GM12878 (cell line): ENCODE data around the gene SHOC2. TPM values are rescaled to one million over a fixed set of nuclear protein-coding genes. Genes with fewer than 3 reads are reported as not detected.

ENCODE experiments used
- ATAC-seq: fragments of 200-7000 bp; cut with Tn5 transposase; 3 replicates; pipeline ENCODE4 v1.9.1; 2020; ENCODE audit warnings: mild to moderate bottlenecking, moderate library complexity
- BruUV-seq: library from RNA; stranded (reverse); fragments of 400-500 nt; replicated peaks from 2 replicates; lab custom pipeline; 2021; lab: Mats Ljungman, UMichigan
- CTCF ChIA-PET: fragments of 300-600 bp; sonication (Branson Sonifier 250); formaldehyde crosslinking; extraction: SDS; loops from one replicate; lab custom pipeline; 2021; ENCODE audit warnings: inconsistent platforms; lab: Yijun Ruan, JAX
- POLR2A ChIA-PET: fragments of 350-600 bp; formaldehyde crosslinking; extraction: SDS; loops from one replicate; lab custom pipeline; 2021; ENCODE audit warnings: inconsistent platforms; lab: Charles Lee
- RAD21 ChIA-PET: fragments of 300-600 bp; sonication (Branson Sonifier 250); formaldehyde crosslinking; loops from one replicate; lab custom pipeline; 2023; ENCODE audit warnings: antibody characterized with exemption; ENCODE audit not compliant: unreplicated experiment; lab: Charles Lee
- SMC1A ChIA-PET: fragments of 300-600 bp; sonication (Branson Sonifier 250); formaldehyde crosslinking; loops from one replicate; lab custom pipeline; 2023; ENCODE audit not compliant: unreplicated experiment, uncharacterized antibody; lab: Charles Lee
- DNase-seq: peaks from one replicate; pipeline ENCODE4 v3.0.0-alpha.2; 2011; ENCODE audit warnings: low read depth, low spot score
- FAIRE-seq: peaks from 3 replicates; lab custom pipeline; 2011; peaks lifted over from hg19 to GRCh38; lab: Jason Lieb, UNC
- H2AFZ ChIP-seq: 2 replicates; pipeline ENCODE4 v1.6.0; 2011; ENCODE audit warnings: low read depth, low read length, control low read depth; ENCODE audit not compliant: control insufficient read depth
- H3K27ac ChIP-seq: 2 replicates; pipeline ENCODE4 v1.5.1; 2011; ENCODE audit warnings: control low read depth; ENCODE audit not compliant: control insufficient read depth, insufficient read depth
- H3K27me3 ChIP-seq, 2 experiments: replicated peaks in 1 of 2; 2 replicates each; pipeline versions ENCODE4 v1.6.0 to v1.6.1; 2011; ENCODE audit warnings: low read length in 1 of 2; ENCODE audit not compliant: control insufficient read depth in 2 of 2, insufficient read depth in 2 of 2
- H3K36me3 ChIP-seq, 2 experiments: 2 replicates each; pipeline ENCODE4 v1.5.1; 2011; ENCODE audit warnings: low read length in 1 of 2; ENCODE audit not compliant: control insufficient read depth in 2 of 2, insufficient read depth in 2 of 2
- H3K4me1 ChIP-seq: 2 replicates; pipeline ENCODE4 v1.6.1; 2011; ENCODE audit warnings: mild to moderate bottlenecking, low read length, moderate library complexity, mixed read lengths; ENCODE audit not compliant: control insufficient read depth, insufficient read depth
- H3K4me2 ChIP-seq: 2 replicates; pipeline ENCODE4 v1.6.0; 2011; ENCODE audit warnings: control low read depth; ENCODE audit not compliant: control insufficient read depth, insufficient read depth
- H3K4me3 ChIP-seq: fragments of 200-600 bp; sonication (generic); 2 replicates; pipeline ENCODE4 v1.5.1; 2016
- H3K79me2 ChIP-seq: 2 replicates; pipeline ENCODE4 v1.6.0; 2011; ENCODE audit warnings: low read length; ENCODE audit not compliant: control insufficient read depth, insufficient read depth
- H3K9ac ChIP-seq: 2 replicates; pipeline ENCODE4 v1.8.0; 2011; ENCODE audit warnings: low read length, control low read depth, mixed read lengths; ENCODE audit not compliant: control insufficient read depth, insufficient read depth
- H3K9me3 ChIP-seq: replicated peaks from 3 replicates; pipeline ENCODE4 v1.5.1; 2011; ENCODE audit warnings: mild to moderate bottlenecking, low read length; ENCODE audit not compliant: control insufficient read depth, insufficient read depth
- H4K20me1 ChIP-seq: 2 replicates; pipeline ENCODE4 v1.6.0; 2011; ENCODE audit not compliant: control insufficient read depth, insufficient read depth
- BACH1 ChIP-seq: fragments of 450-650 bp; IDR thresholded peaks from 2 replicates; pipeline ENCODE4 v1.6.1; 2017; ENCODE audit warnings: mild to moderate bottlenecking, borderline replicate concordance
- CBFB ChIP-seq: IDR thresholded peaks from 2 replicates; pipeline ENCODE4 v1.6.1; 2016; ENCODE audit warnings: antibody characterized with exemption, low read depth
- CBX3 ChIP-seq: fragments of 200-600 bp; sonication (generic); IDR thresholded peaks from 2 replicates; pipeline ENCODE4 v1.6.1; 2016; ENCODE audit warnings: low read depth, borderline replicate concordance
- FOS ChIP-seq: IDR thresholded peaks from 3 replicates; pipeline ENCODE4 v1.6.1; 2011; ENCODE audit warnings: borderline replicate concordance; ENCODE audit not compliant: insufficient read length; ENCODE audit errors: extremely low read depth
- MEF2B ChIP-seq: fragments of 450-650 bp; IDR thresholded peaks from 2 replicates; pipeline ENCODE4 v1.6.1; 2018; ENCODE audit warnings: mild to moderate bottlenecking, moderate library complexity; ENCODE audit not compliant: partially characterized antibody, poor library complexity, severe bottlenecking
- NFIC ChIP-seq: IDR thresholded peaks from 2 replicates; pipeline ENCODE4 v1.6.1; 2012; ENCODE audit warnings: low read depth, mild to moderate bottlenecking, inconsistent platforms, low read length, moderate library complexity
- NR2C1 ChIP-seq: fragments of 450-650 bp; IDR thresholded peaks from 2 replicates; pipeline ENCODE4 v1.6.1; 2017; ENCODE audit warnings: antibody characterized with exemption, mild to moderate bottlenecking, moderate library complexity
- ZNF622 ChIP-seq: fragments of 450-650 bp; IDR thresholded peaks from 2 replicates; pipeline ENCODE4 v1.6.1; 2017; ENCODE audit warnings: mild to moderate bottlenecking, inconsistent platforms
- WGBS: methylation state at CpG from one replicate; pipeline ENCODE4 v1.1.6; 2016; ENCODE audit warnings: low lambda C conversion rate; ENCODE audit not compliant: insufficient replicate concordance, insufficient coverage; ENCODE audit errors: missing lambda C conversion rate; 5-methylcytosine and 5-hydroxymethylcytosine counted together
- in situ Hi-C: fragments of 300-500 bp; cut with MboI; formaldehyde crosslinking; loops from 9 replicates; pipeline ENCODE4 v1.14.3; 2018; ENCODE audit warnings: mixed read lengths
- intact Hi-C: fragments of 100-400 bp; cut with micrococcal nuclease; formaldehyde crosslinking; loops from one replicate; pipeline ENCODE4 v1.14.2; 2022; ENCODE audit not compliant: unreplicated experiment
- polyA plus RNA-seq, 11 experiments: library from polyadenylated mRNA; depleted of rRNA in 4 of 11; unstranded in 6 of 11; stranded (reverse) in 5 of 11; fragments of >200 nt; fragmentation: Nextera tagmentation in 4 of 11; fragmentation: Illumina TruSeq in 1 of 11; extraction: Ambion mirVana in 4 of 11; extraction: Trizol in 1 of 11; gene quantifications; 1 replicate in 1 of 11; 2 replicates in 10 of 11; pipeline versions ENCODE4 v1.2.1 to v1.2.3, GENCODE V29; 2011 to 2016; ENCODE audit warnings: inconsistent platforms in 2 of 11, missing spikeins in 2 of 11, low read depth in 1 of 11
- total RNA-seq, 4 experiments: library from RNA; depleted of rRNA in 3 of 4; stranded (reverse); fragments of >200 nt in 3 of 4; fragmentation: Illumina TruSeq in 1 of 4; extraction: Trizol in 1 of 4; gene quantifications; 2 replicates each; pipeline versions ENCODE4 v1.2.1 to v1.2.3, GENCODE V29; 2013 to 2021
- TF ChIP-seq, protein P1 (sequence below): fragments of 450-650 bp; IDR thresholded peaks from 2 replicates; pipeline ENCODE4 v1.6.1; 2014; ENCODE audit warnings: mild to moderate bottlenecking
- TF ChIP-seq, protein P2 (sequence below): fragments of 450-650 bp; IDR thresholded peaks from 2 replicates; pipeline ENCODE4 v1.6.1; 2017; ENCODE audit warnings: antibody characterized with exemption, mild to moderate bottlenecking, moderate library complexity

The SHOC2 gene
- total and polyA plus RNA-seq, 10 of the 15 experiments (the other 5 are each of a cell fraction or from before 2014, with no cell fraction given) = 24.8 to 65.3 (median 42.6) TPM

DNA sequence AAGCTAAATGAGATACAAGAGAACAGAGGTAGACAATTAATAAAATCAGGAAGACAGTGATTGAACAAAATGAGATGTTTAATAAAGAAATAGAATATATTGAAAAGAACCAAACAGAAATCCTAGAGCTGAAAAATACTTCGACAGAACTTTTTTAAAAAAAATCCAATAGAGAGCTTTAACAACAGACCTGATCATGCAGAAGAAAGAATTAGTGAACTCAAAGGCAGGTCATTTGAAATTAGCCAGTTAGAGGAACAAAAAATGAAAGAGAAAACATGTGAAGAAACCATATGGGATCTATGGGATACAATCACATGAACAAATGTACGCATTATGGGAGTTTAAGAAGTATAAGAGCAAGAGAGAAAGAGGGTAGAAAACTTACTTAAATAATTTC is 120.1 kb downstream of the SHOC2 start:
- Histone ChIP-seq H3K4me2 (no peak overlapping the region), H3K9me3 (peaks cover 3% of the 10 kb centered on the region; the same call in 1 of the 3 replicates), H3K4me3 (no peak overlapping the region), H2AFZ (no peak overlapping the region), H3K79me2 (no peaks in the 10 kb centered on the region), H3K27ac (no peak overlapping the region), H3K4me1 (no peaks in the 10 kb centered on the region), H3K9ac (no peak overlapping the region), H3K27me3 (no peaks in the 10 kb centered on the region), H3K36me3 (no peaks in the 10 kb centered on the region), H4K20me1 (no peaks in the 10 kb centered on the region)
- 58% methylated on average over 2 of the region's 2 CpGs for WGBS
- no peak for ATAC-seq
- FAIRE-seq = no peak
- ChIA-PET POLR2A (no interaction called here), SMC1A (no interaction called here), CTCF (no interaction called here), RAD21 (no interaction called here)
- TF ChIP-seq CBX3 (no peak), NFIC (no peak), FOS (no peak), NR2C1 (no peak), MEF2B (no peak), CBFB (no peak), BACH1 (no peak), ZNF622 (no peak)
- TF ChIP-seq, protein P1, sequence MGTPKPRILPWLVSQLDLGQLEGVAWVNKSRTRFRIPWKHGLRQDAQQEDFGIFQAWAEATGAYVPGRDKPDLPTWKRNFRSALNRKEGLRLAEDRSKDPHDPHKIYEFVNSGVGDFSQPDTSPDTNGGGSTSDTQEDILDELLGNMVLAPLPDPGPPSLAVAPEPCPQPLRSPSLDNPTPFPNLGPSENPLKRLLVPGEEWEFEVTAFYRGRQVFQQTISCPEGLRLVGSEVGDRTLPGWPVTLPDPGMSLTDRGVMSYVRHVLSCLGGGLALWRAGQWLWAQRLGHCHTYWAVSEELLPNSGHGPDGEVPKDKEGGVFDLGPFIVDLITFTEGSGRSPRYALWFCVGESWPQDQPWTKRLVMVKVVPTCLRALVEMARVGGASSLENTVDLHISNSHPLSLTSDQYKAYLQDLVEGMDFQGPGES = no peak
- TF ChIP-seq, protein P2, sequence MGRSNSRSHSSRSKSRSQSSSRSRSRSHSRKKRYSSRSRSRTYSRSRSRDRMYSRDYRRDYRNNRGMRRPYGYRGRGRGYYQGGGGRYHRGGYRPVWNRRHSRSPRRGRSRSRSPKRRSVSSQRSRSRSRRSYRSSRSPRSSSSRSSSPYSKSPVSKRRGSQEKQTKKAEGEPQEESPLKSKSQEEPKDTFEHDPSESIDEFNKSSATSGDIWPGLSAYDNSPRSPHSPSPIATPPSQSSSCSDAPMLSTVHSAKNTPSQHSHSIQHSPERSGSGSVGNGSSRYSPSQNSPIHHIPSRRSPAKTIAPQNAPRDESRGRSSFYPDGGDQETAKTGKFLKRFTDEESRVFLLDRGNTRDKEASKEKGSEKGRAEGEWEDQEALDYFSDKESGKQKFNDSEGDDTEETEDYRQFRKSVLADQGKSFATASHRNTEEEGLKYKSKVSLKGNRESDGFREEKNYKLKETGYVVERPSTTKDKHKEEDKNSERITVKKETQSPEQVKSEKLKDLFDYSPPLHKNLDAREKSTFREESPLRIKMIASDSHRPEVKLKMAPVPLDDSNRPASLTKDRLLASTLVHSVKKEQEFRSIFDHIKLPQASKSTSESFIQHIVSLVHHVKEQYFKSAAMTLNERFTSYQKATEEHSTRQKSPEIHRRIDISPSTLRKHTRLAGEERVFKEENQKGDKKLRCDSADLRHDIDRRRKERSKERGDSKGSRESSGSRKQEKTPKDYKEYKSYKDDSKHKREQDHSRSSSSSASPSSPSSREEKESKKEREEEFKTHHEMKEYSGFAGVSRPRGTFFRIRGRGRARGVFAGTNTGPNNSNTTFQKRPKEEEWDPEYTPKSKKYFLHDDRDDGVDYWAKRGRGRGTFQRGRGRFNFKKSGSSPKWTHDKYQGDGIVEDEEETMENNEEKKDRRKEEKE = no peak
- DNase-seq = no peak
- in situ Hi-C loops = no loop called here
- BruUV-seq = no TSS peak
- intact Hi-C loops = no loop called here
